ENCODE data around the gene KCNAB1. TPM values are rescaled to one million over a fixed set of nuclear protein-coding genes. Genes with fewer than 3 reads are reported as not detected.

KCNAB1 gene
- total and polyA plus RNA-seq, 10 of the 15 experiments (the other 5 are each of a cell fraction or from before 2014, with no cell fraction given): 0.11 to 0.69 (median 0.43) TPM; not detected in 6

DNA sequence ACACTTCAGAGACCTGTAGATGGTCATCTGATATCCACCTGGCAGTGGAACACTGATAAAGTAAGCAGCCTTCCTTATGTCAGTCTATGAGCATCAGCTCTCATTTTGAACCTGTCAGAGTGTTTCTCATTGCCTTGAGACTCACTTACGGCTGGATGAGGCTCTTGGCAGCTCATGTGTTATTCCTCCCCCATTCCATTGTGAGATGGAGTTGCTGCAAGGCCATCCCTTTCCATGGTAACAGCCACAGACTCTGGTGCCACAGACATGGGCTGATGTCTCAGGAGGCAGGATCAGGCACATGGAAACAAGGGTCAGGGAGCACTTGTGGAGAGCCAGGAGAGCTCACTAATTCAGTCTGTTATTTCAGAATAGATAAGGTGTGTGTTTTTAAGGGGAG is 11.9 kb downstream of the KCNAB1 start:
- CTCF ChIA-PET: interaction anchor here (0.9 to 1.3 kb wide), 2 partner anchors 11 to 326 kb away, joined by 3 read pairs; partner anchors contain the start of gene C3orf33
- no peaks in the 10 kb centered on the region for H4K20me1 ChIP-seq (ENCODE audit: control insufficient read depth, insufficient read depth)
- H3K36me3 ChIP-seq (ENCODE audit: control insufficient read depth in 2 of 2, insufficient read depth in 2 of 2, low read length in 1 of 2): no peaks in the 10 kb centered on the region
- H3K79me2 ChIP-seq (ENCODE audit: control insufficient read depth, insufficient read depth, low read length): no peaks in the 10 kb centered on the region
- no peaks in the 10 kb centered on the region for H3K4me1 ChIP-seq (ENCODE audit: control insufficient read depth, insufficient read depth, low read length)
- SMC1A ChIA-PET (ENCODE audit: uncharacterized antibody, unreplicated experiment): interaction anchor here (1.1 to 1.4 kb wide), 2 partner anchors 11 kb away, joined by 3 to 4 read pairs; no protein-coding TSS in a partner anchor
- WGBS (ENCODE audit: insufficient coverage, insufficient replicate concordance, low lambda C conversion rate, missing lambda C conversion rate): 12% methylated on average over 1 of the region's 1 CpG
- H3K9me3 ChIP-seq (replicated peaks; ENCODE audit: control insufficient read depth, insufficient read depth, low read length): no peaks in the 10 kb centered on the region
- intact Hi-C loops (cut with micrococcal nuclease; ENCODE audit: unreplicated experiment) (no loop called here), in situ Hi-C loops (cut with MboI) (no loop called here)
- POLR2A ChIA-PET: no interaction called here
- H3K27me3 ChIP-seq (replicated peaks in 1 of 2; ENCODE audit: control insufficient read depth in 2 of 2, insufficient read depth in 2 of 2, low read length in 1 of 2): peaks cover 2 to 4% of the 10 kb centered on the region in 2 experiments; a peak in 1 of 4 replicates
- no peak overlapping the region for H3K4me3 ChIP-seq
- H3K4me2 ChIP-seq (ENCODE audit: control insufficient read depth, insufficient read depth): no peak overlapping the region
- BruUV-seq (replicated peaks): no TSS peak
- ATAC-seq (no peak), DNase-seq (ENCODE audit: low read depth, low spot score) (no peak), FAIRE-seq (no peak)
- H3K27ac ChIP-seq (ENCODE audit: control insufficient read depth, insufficient read depth): no peak overlapping the region
- no peak overlapping the region for H3K9ac ChIP-seq (ENCODE audit: control insufficient read depth, insufficient read depth, low read length)
- H2AFZ ChIP-seq (ENCODE audit: control insufficient read depth, low read depth, low read length): no peak overlapping the region
- RAD21 ChIA-PET (ENCODE audit: unreplicated experiment): interaction anchor here (0.7 kb wide), 1 partner anchor 17 kb away, joined by 3 read pairs; no protein-coding TSS in a partner anchor
- TF ChIP-seq RFX5 (IDR thresholded peaks at IDR 0.05; ENCODE audit: low read depth, low read length) (no peak), EP300 (IDR thresholded peaks at IDR 0.05; ENCODE audit: borderline replicate concordance in 1 of 2, control insufficient read depth in 1 of 2, low read depth in 2 of 2, low read length in 2 of 2) (no peak), RCOR1 (conservative IDR thresholded peaks at IDR 0.05; ENCODE audit: low read depth, low read length) (no peak), GABPA (IDR thresholded peaks at IDR 0.05; ENCODE audit: low read depth) (no peak)

- in situ Hi-C loops (cut with MboI): no loop called here
- no TSS peak for BruUV-seq (replicated peaks)
- TF ChIP-seq NR2C2 (IDR thresholded peaks at IDR 0.05; ENCODE audit: borderline replicate concordance, control insufficient read depth, insufficient read length, low read depth) (no peak), NR2F1 (conservative IDR thresholded peaks at IDR 0.05) (no peak), NFXL1 (IDR thresholded peaks at IDR 0.05; ENCODE audit: borderline replicate concordance) (no peak)
- TF ChIP-seq, protein P1, sequence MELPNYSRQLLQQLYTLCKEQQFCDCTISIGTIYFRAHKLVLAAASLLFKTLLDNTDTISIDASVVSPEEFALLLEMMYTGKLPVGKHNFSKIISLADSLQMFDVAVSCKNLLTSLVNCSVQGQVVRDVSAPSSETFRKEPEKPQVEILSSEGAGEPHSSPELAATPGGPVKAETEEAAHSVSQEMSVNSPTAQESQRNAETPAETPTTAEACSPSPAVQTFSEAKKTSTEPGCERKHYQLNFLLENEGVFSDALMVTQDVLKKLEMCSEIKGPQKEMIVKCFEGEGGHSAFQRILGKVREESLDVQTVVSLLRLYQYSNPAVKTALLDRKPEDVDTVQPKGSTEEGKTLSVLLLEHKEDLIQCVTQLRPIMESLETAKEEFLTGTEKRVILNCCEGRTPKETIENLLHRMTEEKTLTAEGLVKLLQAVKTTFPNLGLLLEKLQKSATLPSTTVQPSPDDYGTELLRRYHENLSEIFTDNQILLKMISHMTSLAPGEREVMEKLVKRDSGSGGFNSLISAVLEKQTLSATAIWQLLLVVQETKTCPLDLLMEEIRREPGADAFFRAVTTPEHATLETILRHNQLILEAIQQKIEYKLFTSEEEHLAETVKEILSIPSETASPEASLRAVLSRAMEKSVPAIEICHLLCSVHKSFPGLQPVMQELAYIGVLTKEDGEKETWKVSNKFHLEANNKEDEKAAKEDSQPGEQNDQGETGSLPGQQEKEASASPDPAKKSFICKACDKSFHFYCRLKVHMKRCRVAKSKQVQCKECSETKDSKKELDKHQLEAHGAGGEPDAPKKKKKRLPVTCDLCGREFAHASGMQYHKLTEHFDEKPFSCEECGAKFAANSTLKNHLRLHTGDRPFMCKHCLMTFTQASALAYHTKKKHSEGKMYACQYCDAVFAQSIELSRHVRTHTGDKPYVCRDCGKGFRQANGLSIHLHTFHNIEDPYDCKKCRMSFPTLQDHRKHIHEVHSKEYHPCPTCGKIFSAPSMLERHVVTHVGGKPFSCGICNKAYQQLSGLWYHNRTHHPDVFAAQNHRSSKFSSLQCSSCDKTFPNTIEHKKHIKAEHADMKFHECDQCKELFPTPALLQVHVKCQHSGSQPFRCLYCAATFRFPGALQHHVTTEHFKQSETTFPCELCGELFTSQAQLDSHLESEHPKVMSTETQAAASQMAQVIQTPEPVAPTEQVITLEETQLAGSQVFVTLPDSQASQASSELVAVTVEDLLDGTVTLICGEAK (IDR thresholded peaks at IDR 0.05; ENCODE audit: borderline replicate concordance): no peak
- TF ChIP-seq, protein P2, sequence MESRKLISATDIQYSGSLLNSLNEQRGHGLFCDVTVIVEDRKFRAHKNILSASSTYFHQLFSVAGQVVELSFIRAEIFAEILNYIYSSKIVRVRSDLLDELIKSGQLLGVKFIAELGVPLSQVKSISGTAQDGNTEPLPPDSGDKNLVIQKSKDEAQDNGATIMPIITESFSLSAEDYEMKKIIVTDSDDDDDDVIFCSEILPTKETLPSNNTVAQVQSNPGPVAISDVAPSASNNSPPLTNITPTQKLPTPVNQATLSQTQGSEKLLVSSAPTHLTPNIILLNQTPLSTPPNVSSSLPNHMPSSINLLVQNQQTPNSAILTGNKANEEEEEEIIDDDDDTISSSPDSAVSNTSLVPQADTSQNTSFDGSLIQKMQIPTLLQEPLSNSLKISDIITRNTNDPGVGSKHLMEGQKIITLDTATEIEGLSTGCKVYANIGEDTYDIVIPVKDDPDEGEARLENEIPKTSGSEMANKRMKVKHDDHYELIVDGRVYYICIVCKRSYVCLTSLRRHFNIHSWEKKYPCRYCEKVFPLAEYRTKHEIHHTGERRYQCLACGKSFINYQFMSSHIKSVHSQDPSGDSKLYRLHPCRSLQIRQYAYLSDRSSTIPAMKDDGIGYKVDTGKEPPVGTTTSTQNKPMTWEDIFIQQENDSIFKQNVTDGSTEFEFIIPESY (IDR thresholded peaks at IDR 0.05): no peak
Measured at GRCh38 chr3:156133076-156133475, 12.7 kb downstream of the KCNAB1 start.

More at GRCh38 chr3:156133076-156133475, 12.7 kb downstream of the KCNAB1 start:
- RAD21 ChIA-PET (ENCODE audit: unreplicated experiment): no interaction called here
- SMC1A ChIA-PET (ENCODE audit: uncharacterized antibody, unreplicated experiment): interaction anchor here (1.4 kb wide), 1 partner anchor 10 kb away, joined by 4 read pairs; no protein-coding TSS in a partner anchor
- no peak overlapping the region for H3K27ac ChIP-seq (ENCODE audit: control insufficient read depth, insufficient read depth)
- CTCF ChIA-PET: no interaction called here
- POLR2A ChIA-PET: no interaction called here
- no peak overlapping the region for H3K9ac ChIP-seq (ENCODE audit: control insufficient read depth, insufficient read depth, low read length)
- DNase-seq (ENCODE audit: low read depth, low spot score) (no peak), ATAC-seq (no peak), FAIRE-seq (no peak)
- intact Hi-C loops (cut with micrococcal nuclease; ENCODE audit: unreplicated experiment): no loop called here
- H3K4me2 ChIP-seq (ENCODE audit: control insufficient read depth, insufficient read depth): no peak overlapping the region
- H3K27me3 ChIP-seq (replicated peaks in 1 of 2; ENCODE audit: control insufficient read depth in 2 of 2, insufficient read depth in 2 of 2, low read length in 1 of 2): peaks cover 2 to 4% of the 10 kb centered on the region in 2 experiments; a peak in 1 of 4 replicates
- no peaks in the 10 kb centered on the region for H3K79me2 ChIP-seq (ENCODE audit: control insufficient read depth, insufficient read depth, low read length)
- no peak overlapping the region for H3K4me3 ChIP-seq
- H4K20me1 ChIP-seq (ENCODE audit: control insufficient read depth, insufficient read depth): no peaks in the 10 kb centered on the region
- H3K9me3 ChIP-seq (replicated peaks; ENCODE audit: control insufficient read depth, insufficient read depth, low read length): no peaks in the 10 kb centered on the region
- H2AFZ ChIP-seq (ENCODE audit: control insufficient read depth, low read depth, low read length): no peak overlapping the region
- H3K36me3 ChIP-seq (ENCODE audit: control insufficient read depth in 2 of 2, insufficient read depth in 2 of 2, low read length in 1 of 2): no peaks in the 10 kb centered on the region
- H3K4me1 ChIP-seq (ENCODE audit: control insufficient read depth, insufficient read depth, low read length): no peaks in the 10 kb centered on the region
- 0% methylated on average over 1 of the region's 1 CpG for WGBS (ENCODE audit: insufficient coverage, insufficient replicate concordance, low lambda C conversion rate, missing lambda C conversion rate)
